Measurements from ENCODE around the gene MAL. TPM values are rescaled to one million over a fixed set of nuclear protein-coding genes. Genes with fewer than 3 reads are reported as not detected.

Gene MAL
- total and polyA plus RNA-seq, 2 of the 13 experiments (the other 11 are each of a cell fraction or from before 2014, with no cell fraction given) = not detected

DNA sequence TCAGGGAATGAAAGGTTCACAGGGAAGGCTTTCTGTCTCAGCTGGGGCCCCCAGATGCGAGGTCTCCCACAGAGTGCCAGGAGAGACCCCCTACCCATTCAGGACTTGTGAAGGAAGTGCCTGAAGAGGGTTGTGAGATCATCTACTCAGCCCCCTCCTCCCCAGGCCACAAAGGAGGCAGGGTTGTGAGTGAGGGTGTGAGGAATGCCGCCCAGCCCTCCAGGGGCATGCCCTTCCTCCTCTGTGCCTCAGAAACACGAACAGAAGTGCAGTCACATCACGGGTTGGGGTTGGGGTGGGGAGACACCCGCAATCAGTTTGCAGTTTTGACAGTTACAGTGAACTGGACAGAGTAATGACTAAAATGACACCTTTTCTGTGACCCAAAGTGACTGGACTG is 5.0 kb downstream of the MAL start:
- H3K4me3 ChIP-seq (replicated peaks in 1 of 3; ENCODE audit: insufficient read depth in 1 of 3, low read depth in 2 of 3, low read length in 3 of 3) = no peak overlapping the region
- BruUV-seq (replicated peaks) = no TSS peak
- POLR2A ChIA-PET = no interaction called here
- H3K27ac ChIP-seq (ENCODE audit: extremely low read length, insufficient read depth, low read length) = no peak overlapping the region
- no peak for FAIRE-seq
- no peak overlapping the region for H2AFZ ChIP-seq (ENCODE audit: low read length)
- no peak for DNase-seq (ENCODE audit: low spot score)
- H3K9me3 ChIP-seq (ENCODE audit: low read length) = no peaks in the 10 kb centered on the region
- H3K27me3 ChIP-seq (ENCODE audit: control insufficient read depth in 1 of 2, insufficient read depth in 2 of 2, low read length in 2 of 2) = peaks cover 12 to 88% of the 10 kb centered on the region in 2 experiments
- no peak overlapping the region for H3K4me2 ChIP-seq (ENCODE audit: low read depth, low read length)
- no peaks in the 10 kb centered on the region for H3K79me2 ChIP-seq (ENCODE audit: insufficient read depth, low read length)
- no peak overlapping the region for H3K9ac ChIP-seq (ENCODE audit: insufficient read depth, low read depth, low read length)
- H3K36me3 ChIP-seq (replicated peaks in 1 of 2; ENCODE audit: control insufficient read depth in 1 of 2, insufficient read depth in 2 of 2, low read length in 2 of 2) = no peaks in the 10 kb centered on the region
- no peak for ATAC-seq
- TF ChIP-seq, protein P1, sequence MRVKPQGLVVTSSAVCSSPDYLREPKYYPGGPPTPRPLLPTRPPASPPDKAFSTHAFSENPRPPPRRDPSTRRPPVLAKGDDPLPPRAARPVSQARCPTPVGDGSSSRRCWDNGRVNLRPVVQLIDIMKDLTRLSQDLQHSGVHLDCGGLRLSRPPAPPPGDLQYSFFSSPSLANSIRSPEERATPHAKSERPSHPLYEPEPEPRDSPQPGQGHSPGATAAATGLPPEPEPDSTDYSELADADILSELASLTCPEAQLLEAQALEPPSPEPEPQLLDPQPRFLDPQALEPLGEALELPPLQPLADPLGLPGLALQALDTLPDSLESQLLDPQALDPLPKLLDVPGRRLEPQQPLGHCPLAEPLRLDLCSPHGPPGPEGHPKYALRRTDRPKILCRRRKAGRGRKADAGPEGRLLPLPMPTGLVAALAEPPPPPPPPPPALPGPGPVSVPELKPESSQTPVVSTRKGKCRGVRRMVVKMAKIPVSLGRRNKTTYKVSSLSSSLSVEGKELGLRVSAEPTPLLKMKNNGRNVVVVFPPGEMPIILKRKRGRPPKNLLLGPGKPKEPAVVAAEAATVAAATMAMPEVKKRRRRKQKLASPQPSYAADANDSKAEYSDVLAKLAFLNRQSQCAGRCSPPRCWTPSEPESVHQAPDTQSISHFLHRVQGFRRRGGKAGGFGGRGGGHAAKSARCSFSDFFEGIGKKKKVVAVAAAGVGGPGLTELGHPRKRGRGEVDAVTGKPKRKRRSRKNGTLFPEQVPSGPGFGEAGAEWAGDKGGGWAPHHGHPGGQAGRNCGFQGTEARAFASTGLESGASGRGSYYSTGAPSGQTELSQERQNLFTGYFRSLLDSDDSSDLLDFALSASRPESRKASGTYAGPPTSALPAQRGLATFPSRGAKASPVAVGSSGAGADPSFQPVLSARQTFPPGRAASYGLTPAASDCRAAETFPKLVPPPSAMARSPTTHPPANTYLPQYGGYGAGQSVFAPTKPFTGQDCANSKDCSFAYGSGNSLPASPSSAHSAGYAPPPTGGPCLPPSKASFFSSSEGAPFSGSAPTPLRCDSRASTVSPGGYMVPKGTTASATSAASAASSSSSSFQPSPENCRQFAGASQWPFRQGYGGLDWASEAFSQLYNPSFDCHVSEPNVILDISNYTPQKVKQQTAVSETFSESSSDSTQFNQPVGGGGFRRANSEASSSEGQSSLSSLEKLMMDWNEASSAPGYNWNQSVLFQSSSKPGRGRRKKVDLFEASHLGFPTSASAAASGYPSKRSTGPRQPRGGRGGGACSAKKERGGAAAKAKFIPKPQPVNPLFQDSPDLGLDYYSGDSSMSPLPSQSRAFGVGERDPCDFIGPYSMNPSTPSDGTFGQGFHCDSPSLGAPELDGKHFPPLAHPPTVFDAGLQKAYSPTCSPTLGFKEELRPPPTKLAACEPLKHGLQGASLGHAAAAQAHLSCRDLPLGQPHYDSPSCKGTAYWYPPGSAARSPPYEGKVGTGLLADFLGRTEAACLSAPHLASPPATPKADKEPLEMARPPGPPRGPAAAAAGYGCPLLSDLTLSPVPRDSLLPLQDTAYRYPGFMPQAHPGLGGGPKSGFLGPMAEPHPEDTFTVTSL (CRISPR knock-in tag; IDR thresholded peaks at IDR 0.05; ENCODE audit: borderline replicate concordance) = no peak
- TF ChIP-seq, protein P2, sequence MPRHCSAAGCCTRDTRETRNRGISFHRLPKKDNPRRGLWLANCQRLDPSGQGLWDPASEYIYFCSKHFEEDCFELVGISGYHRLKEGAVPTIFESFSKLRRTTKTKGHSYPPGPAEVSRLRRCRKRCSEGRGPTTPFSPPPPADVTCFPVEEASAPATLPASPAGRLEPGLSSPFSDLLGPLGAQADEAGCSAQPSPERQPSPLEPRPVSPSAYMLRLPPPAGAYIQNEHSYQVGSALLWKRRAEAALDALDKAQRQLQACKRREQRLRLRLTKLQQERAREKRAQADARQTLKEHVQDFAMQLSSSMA (CRISPR knock-in tag; IDR thresholded peaks at IDR 0.05) = no peak
- TF ChIP-seq NFKB2 (CRISPR knock-in tag; IDR thresholded peaks at IDR 0.05; ENCODE audit: borderline replicate concordance) = no peak
- TF ChIP-seq, protein P3, sequence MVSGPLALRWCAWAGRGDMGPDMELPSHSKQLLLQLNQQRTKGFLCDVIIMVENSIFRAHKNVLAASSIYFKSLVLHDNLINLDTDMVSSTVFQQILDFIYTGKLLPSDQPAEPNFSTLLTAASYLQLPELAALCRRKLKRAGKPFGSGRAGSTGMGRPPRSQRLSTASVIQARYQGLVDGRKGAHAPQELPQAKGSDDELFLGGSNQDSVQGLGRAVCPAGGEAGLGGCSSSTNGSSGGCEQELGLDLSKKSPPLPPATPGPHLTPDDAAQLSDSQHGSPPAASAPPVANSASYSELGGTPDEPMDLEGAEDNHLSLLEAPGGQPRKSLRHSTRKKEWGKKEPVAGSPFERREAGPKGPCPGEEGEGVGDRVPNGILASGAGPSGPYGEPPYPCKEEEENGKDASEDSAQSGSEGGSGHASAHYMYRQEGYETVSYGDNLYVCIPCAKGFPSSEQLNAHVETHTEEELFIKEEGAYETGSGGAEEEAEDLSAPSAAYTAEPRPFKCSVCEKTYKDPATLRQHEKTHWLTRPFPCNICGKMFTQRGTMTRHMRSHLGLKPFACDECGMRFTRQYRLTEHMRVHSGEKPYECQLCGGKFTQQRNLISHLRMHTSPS (CRISPR knock-in tag; IDR thresholded peaks at IDR 0.05; ENCODE audit: low read depth) = no peak
- TF ChIP-seq PAX8 (CRISPR knock-in tag; IDR thresholded peaks at IDR 0.05; ENCODE audit: borderline replicate concordance) = no peak
- in situ Hi-C loops (cut with HindIII; ENCODE audit: extremely low pct_ligation_motif_present, low pct_unique_long_range_greater_than_20kb) = no loop called here
- 0% methylated on average over 4 of the region's 5 CpGs for WGBS (ENCODE audit: low lambda C conversion rate)
- CTCF ChIA-PET (ENCODE audit: low intra/inter-chr PET ratio, low total read pairs) = no interaction called here
- peaks cover 5% of the 10 kb centered on the region; the same call in 1 of the 2 replicates for H3K4me1 ChIP-seq (ENCODE audit: insufficient read depth, low read length)
- intact Hi-C loops (cut with micrococcal nuclease; ENCODE audit: unreplicated experiment) = no loop called here
- H4K20me1 ChIP-seq (ENCODE audit: insufficient read depth, low read length) = no peaks in the 10 kb centered on the region

Data from HepG2 (cell line).